NB4 (cell line): Measurements from ENCODE around the gene TEX9.

Experiments used
- DNase-seq: peaks from one replicate; pipeline ENCODE4 v3.0.0; 2010; ENCODE audit warnings: low read depth
- H3K4me3 ChIP-seq: one replicate; pipeline ENCODE4 v1.5.1; 2011; ENCODE audit warnings: mild to moderate bottlenecking, low read depth, low read length, moderate library complexity
- CTCF ChIP-seq: IDR thresholded peaks from one replicate; pipeline ENCODE4 v1.5.1; 2012; ENCODE audit warnings: low read depth, low read length
- MAX ChIP-seq: IDR thresholded peaks from 2 replicates; pipeline ENCODE4 v1.6.1; 2011; ENCODE audit warnings: low read depth, low read length
- MYC ChIP-seq: IDR thresholded peaks from 2 replicates; pipeline ENCODE4 v1.6.1; 2011; ENCODE audit warnings: low read depth, low read length
- POLR2A ChIP-seq: IDR thresholded peaks from 2 replicates; pipeline ENCODE4 v1.6.1; 2011; ENCODE audit warnings: mild to moderate bottlenecking; ENCODE audit not compliant: insufficient read length; ENCODE audit errors: extremely low read depth

TEX9 gene

GRCh38 chr15:56325186-56325585, 40.0 kb upstream of the TEX9 start:
- no peak for TF ChIP-seq MAX
- no peak for TF ChIP-seq POLR2A
- TF ChIP-seq MYC, result no peak
- no peak for TF ChIP-seq CTCF
- DNase-seq, result no peak
- no peak overlapping the region for H3K4me3 ChIP-seq

- no peak for TF ChIP-seq POLR2A
- no peak for TF ChIP-seq MAX
- no peak for TF ChIP-seq CTCF
- no peak for TF ChIP-seq MYC
- no peak for DNase-seq
- H3K4me3 ChIP-seq, result no peak overlapping the region
Measured at GRCh38 chr15:56327721-56328502, 37.3 kb upstream of the TEX9 start.

- no peak overlapping the region for H3K4me3 ChIP-seq
- TF ChIP-seq POLR2A, result no peak
- no peak for TF ChIP-seq MYC
- no peak for TF ChIP-seq MAX
- no peak for TF ChIP-seq CTCF
- no peak for DNase-seq
Measured at GRCh38 chr15:56337084-56337725, 28.0 kb upstream of the TEX9 start.

GRCh38 chr15:56339594-56339993, 25.6 kb upstream of the TEX9 start:
- DNase-seq, result no peak
- TF ChIP-seq MAX (no peak), CTCF (no peak), POLR2A (no peak), MYC (no peak)

DNA sequence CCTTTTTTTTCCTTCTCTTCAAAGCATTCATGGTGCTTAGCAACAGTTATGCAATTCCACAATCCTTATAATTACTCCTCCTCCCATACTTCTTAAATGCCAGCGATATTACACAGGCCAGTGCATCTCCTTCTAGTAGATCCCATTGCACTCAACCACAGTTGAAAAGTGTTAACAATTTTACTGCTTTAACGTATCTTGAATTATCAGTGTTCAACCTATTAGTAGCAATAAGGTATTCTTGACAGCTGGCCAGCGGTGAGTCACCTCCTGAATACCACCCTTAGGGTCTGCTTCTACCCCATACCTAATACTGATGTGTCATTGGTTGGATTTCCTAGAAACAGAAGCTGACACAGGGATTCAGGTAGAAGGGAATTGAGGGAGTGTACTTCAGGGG, 24.0 kb upstream of the TEX9 start:
- H3K4me3 ChIP-seq, result no peak overlapping the region
- TF ChIP-seq POLR2A, result no peak
- DNase-seq, result no peak

More at GRCh38 chr15:56339594-56339993, 25.6 kb upstream of the TEX9 start:
- no peak overlapping the region for H3K4me3 ChIP-seq

GRCh38 chr15:56342653-56343052, 22.6 kb upstream of the TEX9 start:
- no peak for TF ChIP-seq MAX
- TF ChIP-seq MYC, result no peak
- TF ChIP-seq POLR2A, result no peak
- no peak for TF ChIP-seq CTCF
- DNase-seq, result no peak
- H3K4me3 ChIP-seq, result no peak overlapping the region
